Parathyroid adenoma (tissue), 2 donors: ENCODE results near the gene ADAMTSL2.
"Not testable (repeated sequence)": the region's sequence is repeated elsewhere in the genome, so short reads cannot be mapped to it uniquely, and the experiment has no call there.

Experiments
- H2AFZ ChIP-seq: fragments of 300-600 bp; sonication (generic); one replicate; pipeline ENCODE4 v1.7.0; 2017; ENCODE audit warnings: antibody characterized with exemption, mild to moderate bottlenecking
- H3K27ac ChIP-seq: fragments of 300-600 bp; sonication (generic); one replicate; pipeline ENCODE4 v1.7.0; 2017
- H3K27me3 ChIP-seq: fragments of 300-600 bp; sonication (generic); one replicate; pipeline ENCODE4 v1.7.0; 2017; ENCODE audit warnings: low read length; ENCODE audit not compliant: control insufficient read depth, insufficient read depth
- H3K36me3 ChIP-seq: fragments of 300-600 bp; sonication (generic); one replicate; pipeline ENCODE4 v1.7.0; 2017; ENCODE audit warnings: low read length; ENCODE audit not compliant: control insufficient read depth, insufficient read depth
- H3K4me1 ChIP-seq: fragments of 300-600 bp; sonication (generic); one replicate; pipeline ENCODE4 v1.7.0; 2017; ENCODE audit warnings: control low read depth
- H3K4me2 ChIP-seq: fragments of 300-600 bp; sonication (generic); one replicate; pipeline ENCODE4 v1.7.0; 2017; ENCODE audit warnings: low read length
- H3K4me3 ChIP-seq: fragments of 300-600 bp; sonication (generic); one replicate; pipeline ENCODE4 v1.7.0; 2017; ENCODE audit warnings: low read depth, low read length
- H3K79me2 ChIP-seq: fragments of 300-600 bp; sonication (generic); one replicate; pipeline ENCODE4 v1.7.0; 2017; ENCODE audit warnings: control low read depth
- H3K9ac ChIP-seq: fragments of 300-600 bp; sonication (generic); one replicate; pipeline ENCODE4 v1.7.0; 2017; ENCODE audit warnings: mild to moderate bottlenecking
- H3K9me3 ChIP-seq: fragments of 300-600 bp; sonication (generic); one replicate; pipeline ENCODE4 v1.7.0; 2017; ENCODE audit warnings: low read length; ENCODE audit not compliant: control insufficient read depth
- TF ChIP-seq, protein P1 (sequence below): fragments of 300-600 bp; sonication (generic); IDR thresholded peaks from one replicate; pipeline ENCODE4 v1.7.0; 2017; ENCODE audit warnings: antibody characterized with exemption, mild to moderate bottlenecking
- donor health status: primary hyperparathyroidism.

Gene ADAMTSL2

DNA sequence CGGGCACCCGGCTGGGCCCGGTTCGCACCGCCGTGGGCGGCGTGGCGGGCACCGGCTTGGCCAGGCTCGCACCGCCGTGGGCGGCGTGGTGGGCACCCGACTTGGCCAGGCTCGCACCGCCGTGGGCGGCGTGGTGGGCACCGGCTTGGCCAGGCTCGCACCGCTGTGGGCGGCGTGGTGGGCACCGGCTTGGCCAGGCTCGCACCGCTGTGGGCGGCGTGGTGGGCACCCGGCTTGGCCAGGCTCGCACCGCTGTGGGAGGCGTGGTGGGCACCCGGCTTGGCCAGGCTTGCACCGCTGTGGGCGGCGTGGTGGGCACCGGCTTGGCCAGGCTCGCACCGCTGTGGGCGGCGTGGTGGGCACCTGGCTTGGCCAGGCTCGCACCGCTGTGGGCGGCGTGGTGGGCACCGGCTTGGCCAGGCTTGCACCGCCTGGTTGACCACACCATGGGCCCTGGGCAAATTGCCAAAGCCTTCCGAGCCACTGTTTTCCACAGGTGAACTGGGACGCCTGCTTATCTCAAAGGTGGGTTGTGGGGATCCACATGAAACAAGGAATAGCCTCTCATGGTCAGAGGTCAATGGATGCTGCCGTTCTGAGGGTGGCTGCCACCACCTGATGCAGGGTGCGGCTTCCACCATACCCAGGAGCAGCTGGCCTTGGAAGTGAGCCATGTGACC lies 28.2 kb downstream of the ADAMTSL2 start:
- H3K27ac ChIP-seq, result no peak overlapping the region
- no peak overlapping the region for H3K4me2 ChIP-seq
- H3K79me2 ChIP-seq, result no peaks in the 10 kb centered on the region
- no peak overlapping the region for H2AFZ ChIP-seq
- H3K4me1 ChIP-seq, result no peaks in the 10 kb centered on the region
- TF ChIP-seq, protein P1, sequence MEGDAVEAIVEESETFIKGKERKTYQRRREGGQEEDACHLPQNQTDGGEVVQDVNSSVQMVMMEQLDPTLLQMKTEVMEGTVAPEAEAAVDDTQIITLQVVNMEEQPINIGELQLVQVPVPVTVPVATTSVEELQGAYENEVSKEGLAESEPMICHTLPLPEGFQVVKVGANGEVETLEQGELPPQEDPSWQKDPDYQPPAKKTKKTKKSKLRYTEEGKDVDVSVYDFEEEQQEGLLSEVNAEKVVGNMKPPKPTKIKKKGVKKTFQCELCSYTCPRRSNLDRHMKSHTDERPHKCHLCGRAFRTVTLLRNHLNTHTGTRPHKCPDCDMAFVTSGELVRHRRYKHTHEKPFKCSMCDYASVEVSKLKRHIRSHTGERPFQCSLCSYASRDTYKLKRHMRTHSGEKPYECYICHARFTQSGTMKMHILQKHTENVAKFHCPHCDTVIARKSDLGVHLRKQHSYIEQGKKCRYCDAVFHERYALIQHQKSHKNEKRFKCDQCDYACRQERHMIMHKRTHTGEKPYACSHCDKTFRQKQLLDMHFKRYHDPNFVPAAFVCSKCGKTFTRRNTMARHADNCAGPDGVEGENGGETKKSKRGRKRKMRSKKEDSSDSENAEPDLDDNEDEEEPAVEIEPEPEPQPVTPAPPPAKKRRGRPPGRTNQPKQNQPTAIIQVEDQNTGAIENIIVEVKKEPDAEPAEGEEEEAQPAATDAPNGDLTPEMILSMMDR, result no peak
- H3K36me3 ChIP-seq, result no peaks in the 10 kb centered on the region
- no peaks in the 10 kb centered on the region for H3K9me3 ChIP-seq
- H3K4me3 ChIP-seq, result no peak overlapping the region
- no peaks in the 10 kb centered on the region for H3K27me3 ChIP-seq
- no peak overlapping the region for H3K9ac ChIP-seq

DNA sequence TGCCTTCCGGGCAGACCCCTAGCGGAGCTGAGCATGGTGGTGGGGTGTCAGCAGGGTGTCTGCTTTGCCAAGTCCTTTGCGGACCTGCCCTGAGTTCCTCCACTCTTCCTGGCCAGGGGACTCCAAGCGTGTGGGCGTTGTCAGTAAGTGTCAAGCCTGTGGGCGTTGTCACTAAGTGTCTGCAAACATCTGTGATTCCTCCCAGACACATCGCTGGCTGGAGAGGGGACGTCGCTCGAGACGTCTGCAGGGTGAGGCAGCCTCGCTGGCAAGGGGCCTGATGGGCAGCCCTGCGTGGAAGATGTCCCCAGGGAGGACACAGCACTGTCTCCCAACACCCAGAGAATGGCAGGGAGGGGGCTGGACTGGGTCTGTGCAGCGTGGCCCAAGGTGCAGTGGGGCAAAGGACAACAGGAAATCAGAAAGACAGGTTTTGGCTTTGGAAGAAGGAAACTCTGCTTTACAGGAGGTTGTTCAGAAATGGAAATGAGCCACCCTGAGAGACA lies 28.8 kb downstream of the ADAMTSL2 start:
- Histone ChIP-seq H3K27ac (no peak overlapping the region), H3K79me2 (no peaks in the 10 kb centered on the region), H3K27me3 (no peaks in the 10 kb centered on the region), H3K9ac (no peak overlapping the region), H3K4me2 (no peak overlapping the region), H3K36me3 (no peaks in the 10 kb centered on the region), H2AFZ (no peak overlapping the region), H3K4me3 (no peak overlapping the region), H3K4me1 (no peaks in the 10 kb centered on the region), H3K9me3 (no peaks in the 10 kb centered on the region)
- TF ChIP-seq, protein P1, result no peak

DNA sequence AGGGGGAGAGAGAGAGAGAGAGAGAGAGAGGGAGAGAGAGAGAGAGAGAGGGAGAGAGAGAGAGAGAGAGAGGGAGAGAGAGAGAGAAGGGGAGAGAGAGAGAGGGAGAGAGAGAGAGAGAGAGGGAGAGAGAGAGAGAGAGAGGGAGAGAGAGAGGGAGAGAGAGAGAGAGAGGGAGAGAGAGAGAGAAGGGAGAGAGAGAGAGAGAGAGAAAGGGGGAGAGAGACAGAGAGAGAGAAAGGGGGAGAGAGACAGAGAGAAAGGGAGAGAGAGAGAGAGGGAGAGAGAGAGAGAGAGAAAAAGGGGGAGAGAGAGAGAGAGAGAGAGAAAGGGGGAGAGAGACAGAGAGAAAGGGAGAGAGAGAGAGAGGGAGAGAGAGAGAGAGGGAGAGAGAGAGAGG lies 29.3 kb downstream of the ADAMTSL2 start:
- H3K27me3 ChIP-seq, result not testable (repeated sequence)

GRCh38 chr9:133564451-133565116 lies 30.1 kb downstream of the ADAMTSL2 start:
- no peak overlapping the region for H3K4me2 ChIP-seq
- no peak overlapping the region for H3K9ac ChIP-seq
- TF ChIP-seq, protein P1, result no peak
- H3K4me3 ChIP-seq, result no peak overlapping the region
- no peak overlapping the region for H2AFZ ChIP-seq
- H3K79me2 ChIP-seq, result no peaks in the 10 kb centered on the region
- no peaks in the 10 kb centered on the region for H3K36me3 ChIP-seq
- no peaks in the 10 kb centered on the region for H3K27me3 ChIP-seq
- no peak overlapping the region for H3K27ac ChIP-seq
- no peaks in the 10 kb centered on the region for H3K9me3 ChIP-seq
- H3K4me1 ChIP-seq, result no peaks in the 10 kb centered on the region

More for the DNA sequence above, 29.3 kb downstream of the ADAMTSL2 start:
- H3K79me2 ChIP-seq, H3K9ac ChIP-seq, H3K4me1 ChIP-seq, H3K4me2 ChIP-seq, H3K27ac ChIP-seq, H3K4me3 ChIP-seq, H3K9me3 ChIP-seq, H3K36me3 ChIP-seq, H2AFZ ChIP-seq: not testable (repeated sequence)

DNA sequence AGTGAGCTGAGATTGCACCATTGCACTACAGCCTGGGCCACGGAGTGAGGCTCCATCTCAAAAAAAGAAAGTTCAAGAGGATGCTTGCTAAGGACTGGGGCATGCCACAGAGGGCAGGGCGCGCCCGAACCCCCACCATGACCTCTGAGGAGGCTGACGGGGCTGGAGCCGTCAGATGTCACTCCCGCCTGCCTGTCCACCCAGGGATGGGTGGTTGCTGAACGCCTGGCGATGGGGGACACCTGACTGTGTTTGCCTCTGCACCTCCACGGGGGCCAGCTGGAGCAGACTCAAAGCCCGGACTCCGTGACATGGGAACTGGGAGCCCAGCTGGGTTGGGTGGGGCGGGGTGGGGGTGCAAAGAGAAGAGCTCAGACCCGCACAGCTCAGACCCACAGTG lies 31.9 kb downstream of the ADAMTSL2 start:
- TF ChIP-seq, protein P1, result no peak
- no peaks in the 10 kb centered on the region for H3K27me3 ChIP-seq
- no peak overlapping the region for H3K27ac ChIP-seq
- no peak overlapping the region for H3K4me3 ChIP-seq
- no peaks in the 10 kb centered on the region for H3K79me2 ChIP-seq
- no peak overlapping the region for H3K4me2 ChIP-seq
- no peaks in the 10 kb centered on the region for H3K9me3 ChIP-seq
- no peaks in the 10 kb centered on the region for H3K4me1 ChIP-seq
- no peaks in the 10 kb centered on the region for H3K36me3 ChIP-seq
- H2AFZ ChIP-seq, result no peak overlapping the region
- no peak overlapping the region for H3K9ac ChIP-seq
